Measurements from ENCODE around the gene C17orf75.

The C17orf75 gene

DNA sequence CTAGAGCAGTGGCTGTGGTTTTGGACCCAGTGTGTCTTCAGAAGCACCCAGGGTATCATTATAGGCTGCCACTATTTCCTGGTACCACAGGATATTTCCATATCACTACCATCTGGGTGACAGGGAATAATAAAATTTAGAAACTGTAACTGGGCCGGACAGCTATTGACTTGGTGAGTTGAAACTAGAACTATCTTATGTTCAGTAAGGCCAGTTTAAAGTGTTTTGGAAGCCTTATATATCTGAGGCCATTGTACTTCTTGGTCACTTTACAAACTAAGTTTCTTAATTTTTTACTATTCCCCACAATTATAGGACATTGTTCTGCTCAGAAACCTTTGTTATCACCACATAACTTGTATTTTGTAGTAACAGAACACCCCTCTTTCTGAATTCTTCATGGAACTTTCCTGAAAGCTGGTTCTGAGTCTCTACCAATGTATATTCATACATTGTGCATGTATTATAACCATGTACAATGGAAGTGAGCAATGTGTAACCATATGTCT, 42.0 kb upstream of the C17orf75 start:
- DNase-seq (ENCODE audit: low read depth), result no peak
- TF ChIP-seq, protein P1, sequence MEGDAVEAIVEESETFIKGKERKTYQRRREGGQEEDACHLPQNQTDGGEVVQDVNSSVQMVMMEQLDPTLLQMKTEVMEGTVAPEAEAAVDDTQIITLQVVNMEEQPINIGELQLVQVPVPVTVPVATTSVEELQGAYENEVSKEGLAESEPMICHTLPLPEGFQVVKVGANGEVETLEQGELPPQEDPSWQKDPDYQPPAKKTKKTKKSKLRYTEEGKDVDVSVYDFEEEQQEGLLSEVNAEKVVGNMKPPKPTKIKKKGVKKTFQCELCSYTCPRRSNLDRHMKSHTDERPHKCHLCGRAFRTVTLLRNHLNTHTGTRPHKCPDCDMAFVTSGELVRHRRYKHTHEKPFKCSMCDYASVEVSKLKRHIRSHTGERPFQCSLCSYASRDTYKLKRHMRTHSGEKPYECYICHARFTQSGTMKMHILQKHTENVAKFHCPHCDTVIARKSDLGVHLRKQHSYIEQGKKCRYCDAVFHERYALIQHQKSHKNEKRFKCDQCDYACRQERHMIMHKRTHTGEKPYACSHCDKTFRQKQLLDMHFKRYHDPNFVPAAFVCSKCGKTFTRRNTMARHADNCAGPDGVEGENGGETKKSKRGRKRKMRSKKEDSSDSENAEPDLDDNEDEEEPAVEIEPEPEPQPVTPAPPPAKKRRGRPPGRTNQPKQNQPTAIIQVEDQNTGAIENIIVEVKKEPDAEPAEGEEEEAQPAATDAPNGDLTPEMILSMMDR (conservative IDR thresholded peaks at IDR 0.05; ENCODE audit: low read depth, low read length), result no peak
- no peak overlapping the region for H3K4me3 ChIP-seq (ENCODE audit: low read depth, low read length)

DNA sequence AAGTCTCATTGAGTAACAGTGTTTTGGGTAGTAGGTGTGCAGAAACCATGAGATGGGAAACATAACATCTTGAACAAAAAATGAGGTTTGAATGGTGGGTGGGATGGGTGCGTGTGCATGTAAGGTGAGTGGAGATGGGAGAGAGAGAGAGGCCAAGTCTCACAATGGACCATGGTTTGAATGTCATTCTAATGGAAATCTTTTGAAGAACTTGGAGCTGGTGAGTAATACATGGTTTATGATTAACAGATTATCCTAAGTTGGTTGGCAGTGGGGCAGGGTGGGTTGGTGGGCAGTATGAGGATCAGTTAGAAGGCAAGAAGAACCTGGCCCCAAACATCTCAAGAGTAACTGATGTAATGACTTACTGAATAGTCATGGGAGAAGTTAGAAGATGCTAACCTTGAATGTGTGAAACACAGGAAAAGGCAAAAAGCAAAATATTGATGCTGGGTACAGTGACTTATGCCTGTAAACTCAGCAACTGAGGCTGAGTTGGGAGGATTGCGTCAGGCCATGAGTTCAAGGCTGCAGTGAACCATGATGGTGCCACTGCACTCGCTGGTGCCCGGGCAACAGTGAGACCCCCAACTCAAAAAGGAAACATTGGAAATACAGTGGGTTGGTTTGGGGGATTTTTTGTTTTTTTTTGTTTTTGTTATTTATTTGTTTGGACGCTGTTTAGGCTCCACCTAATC, 40.7 kb upstream of the C17orf75 start:
- TF ChIP-seq, protein P1 (conservative IDR thresholded peaks at IDR 0.05; ENCODE audit: low read depth, low read length), result no peak
- DNase-seq (ENCODE audit: low read depth), result no peak

DNA sequence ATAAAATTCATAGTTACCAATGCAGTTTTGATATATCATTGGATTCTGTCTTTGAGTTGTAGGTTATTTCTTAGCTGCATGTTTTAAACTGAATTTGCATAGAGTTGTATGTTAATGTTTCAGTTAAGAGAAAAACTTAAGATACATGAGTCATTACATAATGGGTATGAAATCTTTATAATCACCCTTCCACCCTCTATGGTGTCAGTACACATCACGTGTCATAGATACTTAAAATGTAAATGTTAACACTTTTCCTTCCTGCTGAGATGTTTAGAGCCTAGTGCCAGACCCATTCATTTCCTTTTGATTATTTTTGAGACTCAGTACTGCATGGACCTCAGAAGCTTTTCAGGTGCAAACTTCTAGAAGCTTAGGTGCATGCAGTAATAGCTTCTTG, 28.5 kb upstream of the C17orf75 start:
- H3K4me3 ChIP-seq (ENCODE audit: low read depth, low read length), result no peak overlapping the region
- TF ChIP-seq, protein P1 (conservative IDR thresholded peaks at IDR 0.05; ENCODE audit: low read depth, low read length), result no peak
- no peak for DNase-seq (ENCODE audit: low read depth)

More for the DNA sequence above, 40.7 kb upstream of the C17orf75 start:
- no peak overlapping the region for H3K4me3 ChIP-seq (ENCODE audit: low read depth, low read length)

DNA sequence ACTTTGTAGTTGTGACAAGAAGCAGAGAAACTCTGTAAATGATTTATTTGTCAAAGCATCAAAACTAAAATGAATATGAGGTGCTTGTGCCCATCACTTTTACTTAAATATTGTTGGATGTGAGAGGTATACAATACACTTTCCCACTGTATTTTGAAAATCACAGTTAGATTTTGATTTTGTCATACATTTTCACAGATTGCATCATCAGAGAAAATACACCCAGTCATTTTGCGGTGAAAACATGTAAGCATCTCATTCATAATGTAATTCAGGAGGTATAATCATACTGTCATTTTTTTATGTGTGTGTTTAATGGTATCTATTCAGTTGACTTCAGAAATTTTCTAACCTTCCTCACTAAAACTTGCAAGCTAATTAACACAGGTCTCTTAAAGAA, 19.3 kb upstream of the C17orf75 start:
- DNase-seq (ENCODE audit: low read depth), result no peak
- TF ChIP-seq, protein P1 (conservative IDR thresholded peaks at IDR 0.05; ENCODE audit: low read depth, low read length), result no peak
- no peak overlapping the region for H3K4me3 ChIP-seq (ENCODE audit: low read depth, low read length)

DNA sequence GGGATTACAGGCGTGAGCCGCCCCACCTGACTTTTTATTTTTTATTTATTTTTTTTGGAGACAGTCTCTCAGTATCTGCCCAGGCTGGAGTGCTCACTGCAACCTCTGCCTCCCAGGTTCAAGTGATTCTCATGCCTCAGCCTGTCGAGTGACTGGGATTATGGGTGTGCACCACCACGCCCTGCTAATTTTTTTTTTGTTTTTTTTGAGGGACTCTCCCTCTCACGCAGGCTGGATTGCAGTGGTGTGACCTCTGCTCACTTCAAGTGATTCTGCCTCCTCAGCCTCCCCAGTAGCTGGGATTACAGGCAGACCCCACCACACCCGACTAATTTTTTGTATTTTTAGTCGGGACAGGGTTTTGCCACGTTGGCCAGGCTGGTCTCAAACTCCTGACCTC, 15.6 kb upstream of the C17orf75 start:
- H3K4me3 ChIP-seq (ENCODE audit: low read depth, low read length), result no peak overlapping the region
- TF ChIP-seq, protein P1 (conservative IDR thresholded peaks at IDR 0.05; ENCODE audit: low read depth, low read length), result no peak
- no peak for DNase-seq (ENCODE audit: low read depth)

DNA sequence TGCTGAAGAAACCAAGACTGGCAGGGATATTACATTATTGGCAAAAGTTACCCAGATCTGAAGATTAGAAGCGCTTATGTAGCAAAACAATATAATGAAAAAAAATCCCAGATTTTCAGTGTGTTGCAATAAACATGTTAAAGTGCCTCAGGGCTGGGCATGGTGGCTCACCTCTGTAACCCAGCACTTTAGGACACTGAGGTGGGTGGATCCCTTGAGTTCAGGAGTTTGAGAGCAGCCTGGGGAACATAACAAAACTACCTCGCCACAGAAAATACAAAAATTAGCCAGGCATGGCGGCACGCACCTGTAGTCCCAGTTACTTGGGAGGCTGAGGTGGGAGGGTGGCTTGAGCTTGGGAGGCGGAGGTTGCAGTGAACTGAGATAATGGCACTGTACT, 14.8 kb upstream of the C17orf75 start:
- DNase-seq (ENCODE audit: low read depth), result no peak
- H3K4me3 ChIP-seq (ENCODE audit: low read depth, low read length), result no peak overlapping the region
- TF ChIP-seq, protein P1 (conservative IDR thresholded peaks at IDR 0.05; ENCODE audit: low read depth, low read length), result no peak

DNA sequence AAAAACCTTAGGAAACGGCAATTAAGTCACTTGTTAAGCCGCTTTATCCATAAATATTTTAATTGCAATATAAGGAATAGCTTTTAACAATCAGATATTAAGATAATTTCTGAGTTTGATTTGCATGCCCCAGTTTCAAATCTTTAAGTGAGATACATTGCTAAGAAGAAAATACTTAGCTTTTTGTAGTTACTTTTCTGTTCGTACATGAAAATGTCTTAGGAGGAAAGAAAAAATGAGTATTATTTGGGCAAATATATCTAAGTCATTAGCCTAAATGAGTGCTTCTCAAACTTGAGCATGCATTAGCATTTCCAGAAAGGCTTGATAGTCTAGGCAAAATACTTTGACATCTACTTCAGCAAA, 14.4 kb upstream of the C17orf75 start:
- H3K4me3 ChIP-seq (ENCODE audit: low read depth, low read length), result no peak overlapping the region
- TF ChIP-seq, protein P1 (conservative IDR thresholded peaks at IDR 0.05; ENCODE audit: low read depth, low read length), result no peak
- DNase-seq (ENCODE audit: low read depth), result no peak
